Left kidney (tissue), 2 donors: Measurements from ENCODE around the gene EEF1AKMT2. TPM values are rescaled to one million over a fixed set of nuclear protein-coding genes. Genes with fewer than 3 reads are reported as not detected.

ENCODE experiments used
- DNase-seq: peaks from one replicate; pipeline ENCODE4 v3.0.0-alpha.2; 2013
- polyA plus RNA-seq: library from polyadenylated mRNA; unstranded; fragments of 120-200 nt; gene quantifications from one replicate; pipeline ENCODE4 v1.2.1, GENCODE V29; 2013; ENCODE audit not compliant: insufficient read length

Gene EEF1AKMT2
- polyA plus RNA-seq, 1 donor = 48.0 TPM

GRCh38 chr10:124722798-124723783 is 68.6 kb downstream of the EEF1AKMT2 start:
- no peak for DNase-seq

- DNase-seq = no peak
Measured at GRCh38 chr10:124721330-124722045, 70.2 kb downstream of the EEF1AKMT2 start.

GRCh38 chr10:124719213-124719851 is 72.4 kb downstream of the EEF1AKMT2 start:
- DNase-seq = no peak

GRCh38 chr10:124717911-124718741 is 73.6 kb downstream of the EEF1AKMT2 start:
- peak; percentile 76 for DNase-seq

- DNase-seq = no peak
Measured at GRCh38 chr10:124717041-124717757, 74.5 kb downstream of the EEF1AKMT2 start.

- DNase-seq = peak; percentile 64
Measured at GRCh38 chr10:124716369-124716768, 75.3 kb downstream of the EEF1AKMT2 start.

GRCh38 chr10:124715439-124715838 is 76.2 kb downstream of the EEF1AKMT2 start:
- no peak for DNase-seq

- no peak for DNase-seq
Measured at GRCh38 chr10:124713679-124714255, 77.9 kb downstream of the EEF1AKMT2 start.

- no peak for DNase-seq
Measured at GRCh38 chr10:124712704-124713407, 78.8 kb downstream of the EEF1AKMT2 start.

- no peak for DNase-seq
Measured at GRCh38 chr10:124711145-124711544, 80.5 kb downstream of the EEF1AKMT2 start.

- no peak for DNase-seq
Measured at GRCh38 chr10:124710266-124710881, 81.3 kb downstream of the EEF1AKMT2 start.

GRCh38 chr10:124709861-124710260 is 81.8 kb downstream of the EEF1AKMT2 start:
- no peak for DNase-seq

GRCh38 chr10:124708922-124709520 is 82.7 kb downstream of the EEF1AKMT2 start:
- DNase-seq = no peak

GRCh38 chr10:124708246-124708779 is 83.4 kb downstream of the EEF1AKMT2 start:
- DNase-seq = no peak
